HG03135 (cell line): ENCODE data around the gene ZMIZ1.

Experiments
- ATAC-seq: cut with Tn5 transposase; IDR thresholded peaks from one replicate; pipeline ENCODE4 v1.9.1; 2021; ENCODE audit warnings: mild to moderate bottlenecking, moderate library complexity; ENCODE audit not compliant: unreplicated experiment

Gene ZMIZ1

GRCh38 chr10:79051766-79052165 is 17.0 kb upstream of the ZMIZ1 start:
- no peak for ATAC-seq

DNA sequence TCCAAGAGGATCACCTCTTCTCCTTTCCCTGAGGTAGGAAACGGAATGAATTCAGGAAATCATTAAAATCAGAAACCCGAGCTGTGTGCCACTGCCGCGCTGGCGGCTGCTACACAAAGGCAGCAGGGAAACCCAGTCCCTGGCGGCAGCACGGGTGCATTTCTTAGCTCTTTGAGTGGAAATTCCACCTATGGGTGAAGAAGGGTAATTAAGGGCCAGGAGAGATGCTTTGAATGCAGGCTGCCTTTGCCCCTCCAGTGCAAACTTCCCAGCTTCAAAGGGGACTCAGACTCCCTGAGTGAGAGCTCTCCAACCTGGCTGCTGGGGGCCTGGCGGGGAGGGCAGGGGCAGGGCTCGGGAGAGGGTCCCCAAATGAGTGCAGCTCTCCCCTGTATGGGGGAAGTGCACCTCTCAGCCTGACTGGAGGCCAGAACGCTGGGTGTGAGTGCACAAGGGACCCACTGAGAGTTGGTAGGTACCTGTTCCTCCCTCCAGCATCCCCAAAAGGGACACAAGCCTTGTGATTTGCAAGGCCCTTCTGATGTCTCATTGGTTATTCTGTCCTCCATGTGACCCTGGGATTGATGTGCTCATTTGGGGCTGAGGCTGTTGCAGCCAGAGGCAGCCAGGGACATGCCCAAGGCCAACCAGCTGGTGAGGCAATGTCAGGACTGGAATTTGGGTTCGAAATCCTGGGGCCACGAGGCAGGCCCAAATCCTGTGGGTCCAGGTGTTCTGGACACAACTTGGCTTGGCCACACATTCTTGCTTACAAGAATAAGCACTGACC is 16.3 kb upstream of the ZMIZ1 start:
- ATAC-seq = no peak

DNA sequence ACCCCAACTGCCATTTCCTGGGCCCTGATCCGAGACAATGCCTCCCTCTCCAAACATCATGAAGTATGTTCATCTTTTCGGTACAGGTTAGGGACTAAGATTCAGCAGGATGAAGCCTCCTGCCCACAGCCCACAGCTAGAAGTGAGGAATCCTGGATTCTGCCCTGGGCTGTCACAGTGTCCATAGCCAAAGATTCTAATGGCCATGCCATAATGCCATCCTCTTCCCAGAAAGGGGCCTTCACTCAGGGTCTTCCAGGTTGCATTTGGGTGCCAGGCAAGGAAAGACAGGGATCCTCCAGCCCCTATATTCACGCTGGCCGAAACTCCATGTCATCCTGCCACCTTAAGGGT is 15.7 kb upstream of the ZMIZ1 start:
- ATAC-seq = no peak

GRCh38 chr10:79053481-79054202 is 15.1 kb upstream of the ZMIZ1 start:
- no peak for ATAC-seq

DNA sequence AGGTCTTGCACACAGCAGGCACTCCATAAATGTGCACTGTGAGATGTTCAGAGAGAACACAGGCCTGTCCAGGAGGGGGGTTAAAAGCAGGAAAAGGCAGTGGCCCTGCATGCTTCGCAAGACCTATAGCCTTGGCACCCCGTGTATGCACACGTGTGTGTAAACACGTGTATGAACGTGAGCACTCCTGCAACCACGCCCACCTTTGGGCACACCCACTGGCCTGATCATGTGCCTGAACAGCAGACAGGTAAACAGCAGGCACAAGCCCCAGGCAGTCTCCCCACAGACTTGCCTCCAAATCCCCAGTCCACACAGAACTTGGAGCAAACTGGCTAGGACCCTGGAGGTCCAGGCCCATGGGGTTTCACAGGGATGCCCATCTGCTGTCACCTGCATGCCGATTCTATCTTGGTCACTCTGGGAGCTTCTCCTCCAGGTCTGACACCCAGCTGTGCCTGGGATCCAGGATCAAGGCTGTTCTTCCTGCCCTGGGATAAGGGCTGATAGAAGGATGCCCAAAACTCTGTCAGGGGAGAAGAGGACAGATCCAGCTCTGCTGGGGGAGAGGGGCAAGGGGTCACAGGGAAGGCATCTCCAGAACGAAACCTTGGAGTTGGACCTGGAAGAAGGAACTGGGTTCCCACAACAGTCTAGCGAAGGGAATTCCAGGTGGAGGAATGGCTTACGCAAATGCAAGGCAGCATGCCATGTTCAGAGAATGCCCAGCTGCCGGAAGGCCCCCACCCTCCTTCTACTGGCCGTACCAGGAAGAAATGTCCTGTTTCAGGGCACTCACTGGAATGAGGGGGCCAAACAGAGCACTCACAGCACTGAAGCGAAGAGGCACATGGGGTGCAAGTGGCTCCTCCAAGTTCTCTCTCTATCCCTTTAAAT is 14.3 kb upstream of the ZMIZ1 start:
- no peak for ATAC-seq

DNA sequence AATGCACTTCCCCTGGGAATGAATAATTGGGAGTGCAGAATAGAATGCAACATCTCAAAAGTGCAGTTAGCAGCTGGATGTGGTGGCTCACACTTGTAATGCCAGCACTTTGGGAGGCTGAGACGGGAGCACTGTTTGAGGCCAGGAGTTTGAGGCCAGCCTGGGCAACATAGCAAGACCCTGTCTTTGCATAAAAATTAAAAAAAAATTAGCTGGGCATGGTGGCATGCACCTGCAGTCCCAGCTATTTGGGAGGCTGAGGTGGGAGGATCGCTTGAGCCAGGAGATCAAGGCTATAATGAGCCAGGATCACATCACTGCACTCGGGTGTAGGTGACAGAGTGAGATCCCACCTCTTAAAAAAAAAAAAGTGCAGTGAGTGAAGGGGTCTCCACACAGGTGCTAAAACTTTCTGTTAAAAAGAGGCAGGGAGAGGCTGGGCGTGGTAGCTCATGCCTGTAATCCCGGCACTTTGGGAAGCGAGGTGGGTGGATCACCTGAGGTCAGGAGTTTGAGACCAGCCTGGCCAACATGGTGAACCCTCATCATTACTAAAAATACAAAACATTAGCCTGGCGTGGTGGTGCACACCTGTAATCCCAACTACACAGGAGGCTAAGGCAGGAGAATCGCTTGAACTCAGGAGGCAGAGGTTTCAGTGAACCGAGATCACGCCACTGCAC is 13.5 kb upstream of the ZMIZ1 start:
- ATAC-seq = no peak

DNA sequence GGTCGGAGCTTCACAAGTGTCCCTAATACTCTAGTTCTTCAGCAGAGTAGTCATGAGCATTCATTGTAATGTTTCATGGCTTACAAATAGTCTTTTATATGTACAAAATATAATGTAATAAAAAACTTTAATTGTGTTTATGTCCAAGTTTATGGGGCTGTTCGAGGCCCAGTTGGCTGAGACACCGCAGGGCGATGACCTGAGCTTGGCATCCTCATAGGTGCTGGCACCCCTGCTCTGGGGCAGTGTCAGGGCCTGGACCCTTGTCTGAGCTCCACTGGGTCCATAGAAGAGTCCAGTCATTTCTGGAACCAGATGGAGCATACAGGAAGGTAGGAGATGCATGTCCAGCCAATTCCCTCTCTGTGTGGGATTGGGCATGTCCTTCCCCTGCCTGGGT is 12.9 kb upstream of the ZMIZ1 start:
- ATAC-seq = no peak

GRCh38 chr10:79056361-79056735 is 12.4 kb upstream of the ZMIZ1 start:
- ATAC-seq = no peak

DNA sequence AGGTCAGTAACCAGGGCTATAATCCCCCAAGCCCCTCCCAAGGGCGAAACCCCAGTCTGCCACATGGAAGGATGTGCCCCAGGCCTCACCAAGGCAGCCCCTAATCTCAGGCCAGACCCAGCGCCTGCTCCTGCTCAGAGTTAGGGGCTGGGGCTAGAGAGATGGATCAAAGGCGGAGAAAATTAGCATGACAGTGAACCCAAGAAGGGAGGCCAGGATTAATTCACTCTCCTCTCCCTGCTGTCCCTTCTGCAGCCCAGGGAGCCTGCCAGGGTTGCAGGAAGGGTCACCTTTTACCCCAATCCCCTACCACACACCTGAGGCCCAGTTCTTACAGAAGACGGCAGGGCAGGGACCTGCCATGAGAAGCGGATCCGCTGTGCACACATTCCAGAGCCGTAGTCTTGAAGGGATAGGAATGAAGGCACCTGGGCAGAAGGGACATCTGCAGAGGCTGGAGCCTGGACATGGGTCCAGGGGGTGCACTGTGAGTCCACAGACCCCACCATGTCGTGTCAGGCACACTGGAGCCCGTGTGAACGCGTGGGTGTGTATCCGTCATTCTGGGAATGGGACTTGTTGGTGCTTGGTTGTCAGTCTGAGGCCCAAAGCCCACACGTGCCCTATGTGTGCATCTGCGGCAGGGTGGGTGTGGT is 11.9 kb upstream of the ZMIZ1 start:
- ATAC-seq = no peak

GRCh38 chr10:79057481-79058275 is 11.1 kb upstream of the ZMIZ1 start:
- no peak for ATAC-seq

GRCh38 chr10:79058899-79059841 is 9.6 kb upstream of the ZMIZ1 start:
- no peak for ATAC-seq

DNA sequence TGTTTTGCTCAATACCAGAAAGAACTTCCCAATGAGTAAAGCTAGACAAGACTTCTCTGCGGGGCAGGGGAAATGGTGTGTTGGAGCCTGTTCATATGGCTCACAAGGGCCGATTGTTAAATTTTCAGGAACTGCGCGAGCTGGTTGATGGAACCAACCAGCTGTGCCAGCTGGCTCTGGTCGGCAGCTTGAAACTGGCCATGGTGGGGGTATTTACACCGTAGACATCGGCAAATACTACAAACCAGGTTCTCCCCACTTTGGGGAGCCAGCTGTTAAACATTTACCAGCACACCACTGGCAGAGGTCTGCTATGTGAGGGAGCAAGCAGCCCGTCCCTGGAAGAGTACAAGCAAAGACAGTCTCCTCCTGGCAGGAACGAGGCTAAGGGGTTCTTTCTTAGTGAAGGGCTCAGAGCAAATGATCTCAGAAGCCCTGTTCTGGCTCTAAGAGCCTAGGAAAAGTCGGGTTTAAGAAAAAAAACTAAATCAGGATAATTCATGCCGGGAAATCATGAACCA is 8.8 kb upstream of the ZMIZ1 start:
- ATAC-seq = no peak

DNA sequence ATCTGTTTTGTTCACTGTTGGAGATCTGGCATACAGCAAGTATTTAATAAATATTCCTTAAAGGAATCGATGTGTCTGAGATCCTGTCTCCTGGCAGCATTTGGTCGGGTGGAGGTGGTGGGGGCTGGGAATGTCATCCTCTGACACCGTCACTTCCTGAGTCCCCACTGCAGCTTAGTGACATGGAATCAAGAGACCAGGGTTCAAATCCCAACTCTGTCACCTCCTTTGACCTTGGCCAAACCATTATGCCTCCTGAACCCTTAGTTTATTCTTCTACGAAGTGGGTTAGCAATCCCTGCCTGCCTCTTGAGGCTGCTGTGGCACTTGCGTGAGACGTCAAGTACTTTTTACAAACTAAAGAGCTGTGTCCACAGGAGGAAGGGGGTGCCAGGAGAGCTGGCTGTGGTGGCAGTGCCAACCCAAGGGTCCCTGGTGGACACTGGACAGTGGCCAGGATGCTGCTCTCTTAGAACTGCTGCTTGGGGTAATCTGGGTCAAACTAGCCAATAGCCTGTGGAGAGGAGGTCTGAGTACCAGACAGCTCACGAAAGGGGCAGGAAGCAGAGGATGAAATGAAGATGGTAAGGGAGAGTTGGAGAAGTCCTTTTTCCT is 8.0 kb upstream of the ZMIZ1 start:
- ATAC-seq = no peak

DNA sequence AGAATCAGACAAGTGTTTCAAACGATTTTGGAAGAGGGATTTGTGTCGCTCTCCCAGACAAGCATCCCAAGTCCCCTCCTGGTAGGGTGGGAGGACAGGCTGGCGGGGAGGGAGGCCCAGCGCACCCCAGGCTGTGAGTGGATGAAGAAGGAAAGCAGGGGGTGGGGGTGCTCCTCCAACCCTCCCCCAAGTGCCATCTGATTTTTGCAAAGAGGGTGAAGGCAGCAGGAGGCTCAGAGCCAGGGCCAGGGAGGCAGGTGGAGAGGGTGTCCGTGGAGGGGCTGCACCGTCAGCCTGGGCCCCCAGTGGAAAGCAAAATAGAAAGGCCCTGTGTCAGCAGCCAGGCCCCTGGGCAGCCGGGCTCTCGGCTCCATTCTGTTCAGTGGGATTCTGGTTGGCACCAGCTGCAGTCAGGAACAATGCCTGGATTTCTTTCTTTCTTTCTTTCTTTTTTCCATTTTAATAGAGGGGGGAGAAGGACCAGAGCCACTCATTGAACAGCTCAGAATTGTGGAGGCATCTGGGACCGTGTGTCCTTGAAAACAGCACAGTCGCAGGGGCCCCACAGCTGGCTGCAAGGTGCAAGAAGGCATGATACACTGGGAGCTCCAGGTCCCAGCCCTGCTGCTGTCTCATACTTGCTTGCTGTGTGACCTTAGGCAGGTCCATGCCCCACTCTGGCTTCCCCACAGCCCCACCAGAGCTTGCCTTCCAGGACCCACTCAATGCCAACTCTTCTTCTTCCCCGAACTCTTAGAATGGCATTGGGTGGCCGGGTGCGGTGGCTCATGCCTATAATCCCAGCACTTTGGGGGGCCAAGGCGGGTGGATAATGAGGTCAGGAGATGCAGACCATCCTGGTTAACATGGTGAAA is 7.1 kb upstream of the ZMIZ1 start:
- ATAC-seq = no peak

GRCh38 chr10:79063071-79063491 is 5.7 kb upstream of the ZMIZ1 start:
- no peak for ATAC-seq

DNA sequence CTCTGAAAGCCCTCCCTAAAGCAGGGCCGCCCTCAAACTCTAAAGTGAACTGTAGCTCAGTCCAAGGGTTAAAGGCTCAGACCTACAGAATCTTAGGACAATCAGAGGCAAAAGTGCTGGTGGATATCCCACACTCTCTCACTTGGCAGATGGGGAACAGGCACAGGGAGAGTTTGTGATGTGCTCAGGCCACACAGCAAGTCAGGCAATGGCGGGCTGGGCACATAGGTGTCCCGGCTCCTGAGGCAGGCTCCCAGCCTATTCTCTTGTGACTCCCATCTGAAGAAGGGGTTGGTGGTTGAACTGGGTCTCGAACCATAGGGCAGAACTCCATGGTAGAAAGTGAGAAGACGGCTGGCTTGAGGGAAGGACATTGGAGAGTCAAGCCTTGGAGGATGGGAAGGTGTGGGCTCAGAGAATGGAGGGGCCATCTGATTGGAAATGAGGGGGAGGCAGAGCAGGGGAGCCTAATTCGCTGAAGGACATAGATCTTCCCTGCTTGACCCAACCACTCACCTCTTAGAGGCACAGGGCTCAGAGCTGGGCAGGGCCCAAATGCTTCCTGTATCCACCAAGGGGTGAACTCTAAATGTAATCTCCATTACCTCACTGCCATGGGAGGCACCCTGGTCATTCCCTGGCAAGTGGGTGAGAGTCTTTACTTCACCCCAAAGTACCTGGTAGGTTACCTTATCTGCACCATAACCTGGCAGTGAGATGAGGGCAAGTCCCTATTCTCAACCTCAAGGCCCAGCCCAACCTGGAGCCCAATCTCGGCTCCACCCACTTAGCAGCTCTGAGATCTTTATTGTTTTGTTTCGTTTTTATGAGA is 4.9 kb upstream of the ZMIZ1 start:
- no peak for ATAC-seq
